ENCODE measurements around the gene RAB3C.
"Not testable (repeated sequence)": the region's sequence is repeated elsewhere in the genome, so short reads cannot be mapped to it uniquely, and the experiment has no call there.

The RAB3C gene

GRCh38 chr5:58680503-58680902, 97.6 kb downstream of the RAB3C start:
- DNase-seq: no peak

DNA sequence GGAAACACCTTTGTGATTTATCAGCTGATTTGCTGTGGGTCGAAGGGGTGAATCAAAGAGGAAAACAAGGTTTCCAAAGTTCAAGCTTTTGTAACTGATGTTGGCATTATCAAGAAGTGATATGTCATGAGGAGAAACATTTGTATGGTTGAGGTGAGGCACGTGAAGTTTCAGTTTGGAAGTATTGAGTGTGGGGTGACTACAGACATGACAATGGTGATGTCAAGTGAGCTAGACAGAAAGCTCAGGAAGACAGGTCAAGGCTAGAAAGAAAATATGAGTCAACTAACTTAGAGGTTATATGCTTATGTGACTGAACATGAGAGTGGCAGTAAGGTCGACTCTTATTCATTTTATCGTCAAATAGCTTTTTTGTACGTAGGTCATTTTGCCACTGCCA, 99.1 kb downstream of the RAB3C start:
- no peak for DNase-seq

DNA sequence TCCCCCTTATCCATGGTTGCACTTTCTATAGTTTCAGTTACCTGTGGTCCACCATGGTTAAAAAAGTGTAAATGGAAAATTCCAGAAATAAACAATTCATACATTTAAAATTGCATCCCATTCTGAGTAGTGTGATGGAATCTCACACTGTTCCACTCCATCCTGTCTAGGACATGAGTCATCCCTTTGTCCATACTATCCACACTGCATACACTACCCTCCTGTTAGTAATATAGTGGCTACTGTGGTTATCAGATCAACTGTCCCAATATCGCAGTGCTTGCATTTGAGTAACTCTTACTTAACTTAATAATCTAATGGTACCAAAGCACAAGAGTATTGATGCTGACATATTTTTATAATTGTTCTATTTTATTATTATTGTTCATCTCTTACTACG, 100.7 kb downstream of the RAB3C start:
- no peak for DNase-seq

DNA sequence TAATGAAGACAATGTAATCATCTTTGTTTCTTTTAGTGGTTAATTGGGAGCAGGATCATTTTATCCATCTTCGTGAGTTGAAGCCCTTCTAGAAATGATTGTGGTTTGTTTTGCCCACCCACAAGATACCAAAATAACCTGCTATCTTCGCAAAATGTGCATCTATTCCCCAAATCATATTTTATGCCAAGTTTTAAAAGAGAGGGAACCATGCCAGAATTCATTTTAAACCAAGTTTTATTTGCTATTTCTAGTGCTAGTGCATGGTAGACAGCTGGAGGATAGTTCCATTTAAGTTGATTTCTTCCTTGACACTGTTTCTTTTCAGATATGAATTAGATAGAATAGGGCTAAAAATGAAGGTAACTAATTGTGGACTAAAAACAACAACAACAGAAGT, 104.2 kb downstream of the RAB3C start:
- no peak for DNase-seq

DNA sequence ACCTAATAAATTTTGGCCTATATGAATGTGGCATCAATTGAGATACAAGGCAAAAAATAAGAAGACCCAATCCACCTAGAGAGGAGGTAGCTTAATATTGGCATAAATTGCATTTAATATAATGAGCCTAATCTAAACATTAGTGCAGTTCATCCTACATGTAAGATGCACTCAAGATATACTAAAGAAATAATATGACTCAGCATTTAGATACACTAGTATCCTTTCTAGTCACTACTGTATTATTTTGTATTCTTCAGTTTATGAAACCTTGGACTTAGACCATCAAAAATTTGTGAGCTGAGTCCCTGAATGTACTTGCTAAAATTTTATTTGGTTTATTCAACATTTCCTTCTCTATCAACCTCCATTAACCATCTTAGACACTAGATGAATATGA, 104.7 kb downstream of the RAB3C start:
- DNase-seq: no peak

GRCh38 chr5:58699088-58699761, 116.3 kb downstream of the RAB3C start:
- not testable (repeated sequence) for DNase-seq

DNA sequence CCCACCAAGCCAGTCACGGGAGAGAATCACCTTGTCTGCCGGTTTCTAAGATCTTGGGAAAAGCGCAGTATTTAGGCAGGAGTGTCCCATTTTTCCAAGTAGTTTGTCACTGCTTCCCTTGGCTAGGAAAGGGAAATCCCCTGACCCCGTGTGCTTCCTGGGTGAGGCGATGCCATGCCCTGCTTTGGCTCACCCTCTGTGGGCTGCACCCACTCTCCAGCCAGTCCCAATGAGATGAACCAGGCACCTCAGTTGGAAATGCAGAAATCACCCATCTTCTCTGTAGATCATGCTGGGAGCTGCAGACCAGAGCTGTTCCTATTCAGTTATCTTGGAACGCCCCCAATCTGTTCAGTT, 116.9 kb downstream of the RAB3C start:
- DNase-seq: no peak

- DNase-seq: no peak
These were observed 121.2 kb downstream of the RAB3C start for GRCh38 chr5:58703925-58704555.

- no peak for DNase-seq
These were observed 123.9 kb downstream of the RAB3C start for GRCh38 chr5:58706736-58707135.

- DNase-seq: no peak
These were observed 125.6 kb downstream of the RAB3C start for GRCh38 chr5:58708456-58708855.

DNA sequence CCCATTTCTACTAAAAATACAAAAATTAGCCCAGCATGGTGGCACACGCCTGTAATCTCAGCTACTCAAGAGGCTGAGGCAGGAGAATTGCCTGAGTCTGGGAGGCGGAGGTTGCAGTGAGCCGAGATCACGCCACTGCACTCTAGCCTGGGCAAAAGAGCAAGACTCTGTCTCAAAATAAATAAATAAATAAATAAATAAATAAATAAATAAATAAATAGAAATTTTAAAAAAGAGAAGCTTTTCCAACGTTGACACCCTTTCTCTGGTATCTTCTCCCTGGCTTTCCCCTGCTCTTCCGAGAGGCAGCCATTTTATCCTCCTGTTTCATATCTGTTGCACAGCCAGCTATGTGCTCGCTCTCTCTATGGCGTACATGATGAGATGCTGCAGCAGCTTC, 127.5 kb downstream of the RAB3C start:
- DNase-seq: not testable (repeated sequence)

DNA sequence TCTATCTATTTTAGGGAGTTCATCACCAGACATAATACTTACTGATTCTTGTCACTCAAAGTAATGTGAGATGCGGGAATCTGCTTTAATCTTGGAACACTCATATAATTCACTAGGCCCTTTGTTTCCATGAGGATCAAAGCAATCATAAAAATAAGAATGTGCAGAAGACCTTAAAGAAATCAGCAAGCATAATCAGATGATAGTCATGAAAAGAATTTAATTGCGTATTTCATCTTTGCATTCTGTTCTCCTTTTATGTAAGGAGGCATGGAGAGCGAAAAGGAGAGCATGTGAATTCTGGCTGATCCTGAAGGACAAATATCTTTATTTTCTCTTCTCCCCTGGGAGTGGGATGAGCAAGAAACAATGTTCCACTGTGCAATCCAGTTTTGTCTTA, 128.0 kb downstream of the RAB3C start:
- no peak for DNase-seq

DNA sequence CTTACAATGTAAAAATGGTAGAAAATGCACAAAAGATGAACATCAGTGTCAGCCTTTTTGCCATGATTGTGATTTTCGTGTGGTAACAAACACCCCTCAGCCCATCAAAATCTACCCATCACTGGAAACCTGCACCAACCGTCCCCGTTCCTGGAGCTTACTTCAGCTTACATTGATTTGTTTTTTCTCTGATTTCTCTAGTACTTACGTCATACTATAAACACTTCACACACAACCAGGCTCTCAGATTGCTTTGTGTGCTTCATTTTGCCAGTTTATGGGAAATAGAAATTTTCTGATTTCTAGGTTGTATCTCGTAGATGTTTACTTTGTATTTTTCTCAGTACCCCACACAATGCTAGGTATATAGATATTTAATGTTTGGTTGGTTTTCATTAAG, 129.1 kb downstream of the RAB3C start:
- no peak for DNase-seq

DNA sequence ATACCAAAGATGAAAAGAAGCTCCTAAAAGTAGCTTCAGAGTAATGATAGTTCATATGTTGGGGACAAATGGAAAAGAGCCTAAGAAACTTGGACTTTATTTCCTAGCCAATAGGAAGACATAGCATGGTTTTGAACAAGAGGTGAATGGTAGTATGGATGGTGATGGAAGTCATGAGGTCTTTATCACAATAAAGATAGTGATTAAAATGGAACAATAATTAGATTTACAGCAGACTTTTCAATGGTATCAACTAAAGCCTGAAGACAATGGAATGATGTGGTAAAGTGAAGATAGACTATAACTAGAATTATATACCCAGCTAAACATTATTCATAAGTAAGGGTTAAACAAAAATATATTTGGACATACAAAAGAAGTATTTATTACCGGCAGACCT, 131.2 kb downstream of the RAB3C start:
- DNase-seq: no peak

- DNase-seq: no peak
These were observed 133.3 kb downstream of the RAB3C start for GRCh38 chr5:58715997-58716656.

- DNase-seq: no peak
These were observed 133.8 kb downstream of the RAB3C start for GRCh38 chr5:58716713-58717112.

DNA sequence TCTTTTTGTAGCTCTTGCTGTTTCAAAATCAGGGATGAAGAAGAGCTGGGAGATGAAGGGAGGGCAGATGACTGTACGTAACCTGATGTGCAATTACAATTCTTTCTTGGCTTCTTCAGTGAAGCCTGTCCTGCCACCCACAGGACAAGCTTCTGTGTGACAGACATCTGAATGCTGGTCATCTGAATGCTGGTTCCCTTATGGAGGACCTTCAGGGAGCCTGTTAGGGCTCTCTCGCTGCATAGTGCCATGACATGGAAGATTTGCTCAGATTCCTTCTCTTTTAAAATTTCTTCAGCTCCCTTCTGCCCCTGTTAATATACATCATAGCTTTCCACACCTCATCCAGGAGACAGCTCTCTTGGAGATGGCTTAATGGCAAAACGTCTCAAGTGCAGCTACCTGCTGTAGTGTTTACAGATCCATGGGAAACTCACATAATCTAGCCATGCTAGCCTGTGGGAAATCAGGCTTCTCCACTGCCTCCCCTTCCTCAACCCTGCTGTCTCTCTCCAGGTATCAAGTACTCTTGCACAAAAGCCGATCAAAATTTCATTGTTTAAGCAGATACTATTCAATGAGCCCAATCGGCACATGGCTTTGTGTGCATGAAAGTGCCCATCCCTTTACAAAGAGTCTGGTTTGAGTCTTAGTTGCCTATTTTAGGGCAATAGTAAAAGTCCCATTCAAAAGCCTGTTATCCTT, 134.6 kb downstream of the RAB3C start:
- DNase-seq: no peak

GRCh38 chr5:58718269-58718978, 135.5 kb downstream of the RAB3C start:
- DNase-seq: no peak

DNA sequence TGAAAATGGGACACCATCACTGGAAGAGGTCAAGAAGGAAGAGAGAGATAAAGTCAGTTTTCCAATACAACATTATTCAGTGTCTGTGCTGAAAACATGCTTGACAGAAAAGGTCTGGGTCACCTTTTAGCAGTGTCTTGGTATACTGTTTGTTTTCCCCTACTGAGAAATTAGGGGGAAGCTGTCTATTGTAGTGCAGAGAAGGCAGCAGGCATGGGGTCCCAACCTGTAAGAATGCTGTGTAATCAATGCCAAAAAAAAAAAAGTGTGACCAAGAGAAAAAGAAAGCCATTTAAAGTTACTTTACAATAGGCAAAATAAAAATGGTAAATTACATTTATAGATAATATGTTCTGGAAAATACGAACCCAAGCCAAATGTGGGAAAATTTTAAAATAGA, 139.3 kb downstream of the RAB3C start:
- DNase-seq: no peak

GRCh38 chr5:58724992-58725391, 142.1 kb downstream of the RAB3C start:
- DNase-seq: no peak

DNA sequence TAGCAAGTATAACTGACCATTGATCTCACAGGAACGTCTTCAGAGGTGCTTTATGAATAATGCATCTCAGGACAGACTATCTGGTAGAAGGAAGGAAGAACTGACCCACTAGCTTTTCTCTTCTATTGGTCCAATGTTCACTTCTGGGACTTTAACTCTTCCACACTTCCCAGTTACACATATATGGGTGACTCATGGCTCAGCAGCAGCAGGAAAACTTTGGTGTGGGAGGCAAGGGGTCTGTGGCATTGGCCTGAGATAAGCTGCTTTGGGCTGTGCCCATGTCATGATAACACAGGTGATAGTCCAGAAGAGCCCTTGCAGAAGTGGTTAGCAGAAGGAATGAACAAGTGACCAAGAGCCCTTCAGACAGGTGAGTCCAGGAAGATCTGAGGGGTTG, 148.8 kb downstream of the RAB3C start:
- no peak for DNase-seq

DNA sequence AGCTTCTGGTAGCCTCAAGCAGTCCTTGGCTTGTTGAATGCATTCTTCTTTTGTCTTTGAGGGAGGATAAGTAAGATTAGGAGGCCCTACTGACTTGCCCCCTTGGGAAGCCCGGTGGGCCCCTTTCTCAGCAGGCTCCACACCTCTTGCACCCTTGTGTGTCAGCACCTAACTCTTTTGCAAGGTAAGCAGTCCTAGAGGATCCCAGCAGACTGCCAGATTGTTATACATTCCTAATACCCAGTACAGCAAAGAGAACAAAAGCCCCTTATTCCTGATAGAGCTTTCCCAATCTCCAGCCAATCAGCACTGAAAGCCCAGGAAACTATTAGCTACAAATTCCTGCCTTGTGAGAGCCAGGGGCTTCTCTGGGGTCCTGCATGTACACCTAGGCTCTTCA, 152.8 kb downstream of the RAB3C start:
- DNase-seq: no peak

DNA sequence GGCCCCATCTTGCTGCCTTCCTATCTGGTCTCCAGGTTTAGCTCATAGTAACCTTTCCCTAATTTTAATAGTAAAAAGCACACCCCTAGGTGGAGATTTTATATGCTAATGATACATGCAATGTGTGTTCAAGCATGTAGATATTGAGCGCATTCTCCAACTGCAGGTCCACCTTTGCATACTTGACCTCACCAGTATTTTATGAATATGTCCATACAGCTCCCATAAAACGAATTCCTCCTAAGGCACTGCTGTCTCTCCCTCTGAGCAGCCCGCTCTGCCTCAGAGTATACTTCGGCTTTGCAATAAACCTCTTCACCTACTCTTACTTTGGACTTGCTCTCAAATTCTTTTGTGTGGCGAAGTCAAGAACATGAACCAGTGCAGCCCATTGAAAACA, 153.3 kb downstream of the RAB3C start:
- DNase-seq: no peak

Data from central memory CD4-positive, alpha-beta T cell (primary cell).